ENCODE results near the gene LAMA1.

The LAMA1 gene

DNA sequence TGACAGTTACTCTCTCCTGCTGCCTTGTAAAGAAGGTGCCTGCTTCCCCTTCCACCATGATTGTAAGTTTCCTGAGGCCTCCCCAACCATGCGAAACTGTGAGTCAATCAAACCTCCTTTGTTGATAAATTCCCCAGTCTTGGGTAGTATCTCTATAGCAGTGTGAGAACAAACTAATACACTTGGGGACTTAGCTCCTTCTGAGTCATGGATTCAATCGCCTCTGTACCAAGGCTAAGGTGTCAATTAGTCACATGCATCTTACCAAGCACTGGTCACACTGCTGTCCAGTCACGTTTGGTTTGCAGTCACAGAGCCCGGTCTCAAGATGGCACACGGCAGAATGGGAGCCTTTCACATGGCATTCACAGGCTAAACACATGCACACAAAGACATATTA, 100.6 kb downstream of the LAMA1 start:
- Histone ChIP-seq H3K9me3 (ENCODE audit: low read depth, low read length) (no peaks in the 10 kb centered on the region), H3K9ac (ENCODE audit: insufficient read length) (no peak overlapping the region), H3K36me3 (ENCODE audit: insufficient read depth, low read length) (no peaks in the 10 kb centered on the region), H3K4me3 (no peak overlapping the region), H3K27ac (no peak overlapping the region)
- TF ChIP-seq POLR2AphosphoS5 (IDR thresholded peaks at IDR 0.05; ENCODE audit: borderline replicate concordance, low read depth, low read length), result no peak
- TF ChIP-seq EZH2 (IDR thresholded peaks at IDR 0.05), result no peak
- no peak for TF ChIP-seq FOXP2 (optimal IDR thresholded peaks at IDR 0.05; ENCODE audit: control extremely low read depth, extremely low read length, insufficient read depth)
- DNase-seq (ENCODE audit: low read depth, low spot score), result no peak

DNA sequence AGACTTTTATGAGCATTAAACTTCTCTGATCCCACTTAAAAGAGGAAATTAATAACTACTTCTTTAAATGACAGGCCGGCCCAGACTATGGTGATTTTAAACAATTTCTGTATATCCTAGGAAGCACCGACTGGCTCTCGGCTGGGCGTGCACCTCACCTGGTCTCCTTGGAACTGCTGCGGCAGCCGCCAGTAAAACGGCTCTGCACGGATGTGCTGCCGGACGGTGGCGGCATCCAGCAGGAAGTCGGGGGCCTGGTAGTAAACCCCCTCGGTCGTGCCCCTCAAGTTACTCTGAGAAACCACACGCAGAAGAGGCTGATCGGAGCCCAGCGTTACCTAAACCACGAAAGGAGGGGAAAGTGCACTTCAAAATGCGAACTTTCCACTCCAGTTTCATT, 106.5 kb downstream of the LAMA1 start:
- Histone ChIP-seq H3K27ac (no peak overlapping the region), H3K9me3 (ENCODE audit: low read depth, low read length) (no peaks in the 10 kb centered on the region), H3K9ac (ENCODE audit: insufficient read length) (no peak overlapping the region), H3K4me3 (no peak overlapping the region), H3K36me3 (ENCODE audit: insufficient read depth, low read length) (no peaks in the 10 kb centered on the region)
- TF ChIP-seq FOXP2 (optimal IDR thresholded peaks at IDR 0.05; ENCODE audit: control extremely low read depth, extremely low read length, insufficient read depth) (no peak), POLR2AphosphoS5 (IDR thresholded peaks at IDR 0.05; ENCODE audit: borderline replicate concordance, low read depth, low read length) (no peak), EZH2 (IDR thresholded peaks at IDR 0.05) (no peak)
- no peak for DNase-seq (ENCODE audit: low read depth, low spot score)

DNA sequence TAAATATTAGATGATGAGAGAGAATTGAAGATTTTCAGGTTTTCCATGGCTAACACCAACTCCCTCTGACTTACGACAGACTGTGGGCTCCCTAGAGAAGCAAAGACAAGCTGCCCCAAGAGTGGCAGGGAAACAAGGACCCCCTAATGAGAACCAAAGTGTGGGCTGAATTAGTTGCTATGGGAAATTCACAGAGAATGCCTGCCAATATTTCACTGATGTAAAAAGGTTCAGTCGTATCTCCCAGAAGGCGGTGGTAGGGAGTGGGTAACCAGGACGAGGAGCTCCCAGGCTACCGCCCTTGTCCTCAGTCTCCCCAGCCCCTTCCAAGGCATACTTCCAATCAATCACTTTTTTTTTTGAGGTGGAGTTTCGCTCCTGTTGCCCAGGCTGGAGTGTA, 113.6 kb downstream of the LAMA1 start:
- H3K36me3 ChIP-seq (ENCODE audit: insufficient read depth, low read length), result no peaks in the 10 kb centered on the region
- H3K9me3 ChIP-seq (ENCODE audit: low read depth, low read length), result no peaks in the 10 kb centered on the region
- H3K4me3 ChIP-seq, result no peak overlapping the region
- TF ChIP-seq FOXP2 (optimal IDR thresholded peaks at IDR 0.05; ENCODE audit: control extremely low read depth, extremely low read length, insufficient read depth) (no peak), EZH2 (IDR thresholded peaks at IDR 0.05) (no peak), POLR2AphosphoS5 (IDR thresholded peaks at IDR 0.05; ENCODE audit: borderline replicate concordance, low read depth, low read length) (no peak)
- DNase-seq (ENCODE audit: low read depth, low spot score), result no peak
- no peak overlapping the region for H3K27ac ChIP-seq
- H3K9ac ChIP-seq (ENCODE audit: insufficient read length), result no peak overlapping the region

- TF ChIP-seq POLR2AphosphoS5 (IDR thresholded peaks at IDR 0.05; ENCODE audit: borderline replicate concordance, low read depth, low read length), result no peak
- TF ChIP-seq FOXP2 (optimal IDR thresholded peaks at IDR 0.05; ENCODE audit: control extremely low read depth, extremely low read length, insufficient read depth), result no peak
- no peak for TF ChIP-seq EZH2 (IDR thresholded peaks at IDR 0.05)
- Histone ChIP-seq H3K36me3 (ENCODE audit: insufficient read depth, low read length) (no peaks in the 10 kb centered on the region), H3K9ac (ENCODE audit: insufficient read length) (no peak overlapping the region), H3K27ac (no peak overlapping the region), H3K4me3 (no peak overlapping the region), H3K9me3 (ENCODE audit: low read depth, low read length) (no peaks in the 10 kb centered on the region)
- no peak for DNase-seq (ENCODE audit: low read depth, low spot score)
These were observed 115.5 kb downstream of the LAMA1 start for GRCh38 chr18:7002107-7002506.

DNA sequence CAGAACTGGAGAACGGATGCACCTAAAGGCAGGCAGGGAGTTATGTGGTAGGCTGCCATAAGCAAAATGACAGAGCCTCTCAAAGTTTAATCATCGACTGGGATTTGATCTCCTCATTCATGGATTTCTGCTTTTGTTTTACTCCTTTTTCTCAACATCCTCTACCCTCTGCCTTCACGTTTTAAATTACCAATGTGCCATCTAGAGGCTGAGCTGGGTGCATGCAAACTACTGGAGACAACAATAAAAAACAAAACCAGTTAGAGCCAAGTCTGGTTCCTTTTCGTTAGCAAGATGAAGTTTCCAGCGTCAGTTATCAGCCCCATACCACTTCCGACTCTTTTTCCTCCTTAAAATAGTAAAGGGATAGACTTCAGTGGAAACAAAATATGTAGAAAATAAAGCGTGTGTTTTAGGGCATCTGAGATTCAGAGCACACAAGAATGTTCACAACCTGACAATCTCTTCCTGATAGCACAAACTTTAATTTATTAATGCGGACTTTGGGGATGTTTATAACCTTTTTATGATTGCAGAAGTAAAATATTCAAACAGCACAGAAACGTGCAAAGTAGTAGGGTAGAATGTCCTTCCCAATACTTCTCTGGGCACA, 117.0 kb downstream of the LAMA1 start:
- no peak overlapping the region for H3K4me3 ChIP-seq
- no peaks in the 10 kb centered on the region for H3K9me3 ChIP-seq (ENCODE audit: low read depth, low read length)
- no peaks in the 10 kb centered on the region for H3K36me3 ChIP-seq (ENCODE audit: insufficient read depth, low read length)
- no peak for TF ChIP-seq EZH2 (IDR thresholded peaks at IDR 0.05)
- TF ChIP-seq FOXP2 (optimal IDR thresholded peaks at IDR 0.05; ENCODE audit: control extremely low read depth, extremely low read length, insufficient read depth), result no peak
- TF ChIP-seq POLR2AphosphoS5 (IDR thresholded peaks at IDR 0.05; ENCODE audit: borderline replicate concordance, low read depth, low read length), result no peak
- H3K27ac ChIP-seq, result no peak overlapping the region
- peak; percentile 6 for DNase-seq (ENCODE audit: low read depth, low spot score)
- no peak overlapping the region for H3K9ac ChIP-seq (ENCODE audit: insufficient read length)

- no peak for TF ChIP-seq FOXP2 (optimal IDR thresholded peaks at IDR 0.05; ENCODE audit: control extremely low read depth, extremely low read length, insufficient read depth)
- TF ChIP-seq POLR2AphosphoS5 (IDR thresholded peaks at IDR 0.05; ENCODE audit: borderline replicate concordance, low read depth, low read length), result no peak
- no peak for TF ChIP-seq EZH2 (IDR thresholded peaks at IDR 0.05)
- Histone ChIP-seq H3K4me3 (no peak overlapping the region), H3K27ac (no peak overlapping the region), H3K36me3 (ENCODE audit: insufficient read depth, low read length) (no peaks in the 10 kb centered on the region), H3K9me3 (ENCODE audit: low read depth, low read length) (no peaks in the 10 kb centered on the region), H3K9ac (ENCODE audit: insufficient read length) (no peak overlapping the region)
- DNase-seq (ENCODE audit: low read depth, low spot score), result no peak
These were observed 119.8 kb downstream of the LAMA1 start for GRCh38 chr18:6997808-6998207.

DNA sequence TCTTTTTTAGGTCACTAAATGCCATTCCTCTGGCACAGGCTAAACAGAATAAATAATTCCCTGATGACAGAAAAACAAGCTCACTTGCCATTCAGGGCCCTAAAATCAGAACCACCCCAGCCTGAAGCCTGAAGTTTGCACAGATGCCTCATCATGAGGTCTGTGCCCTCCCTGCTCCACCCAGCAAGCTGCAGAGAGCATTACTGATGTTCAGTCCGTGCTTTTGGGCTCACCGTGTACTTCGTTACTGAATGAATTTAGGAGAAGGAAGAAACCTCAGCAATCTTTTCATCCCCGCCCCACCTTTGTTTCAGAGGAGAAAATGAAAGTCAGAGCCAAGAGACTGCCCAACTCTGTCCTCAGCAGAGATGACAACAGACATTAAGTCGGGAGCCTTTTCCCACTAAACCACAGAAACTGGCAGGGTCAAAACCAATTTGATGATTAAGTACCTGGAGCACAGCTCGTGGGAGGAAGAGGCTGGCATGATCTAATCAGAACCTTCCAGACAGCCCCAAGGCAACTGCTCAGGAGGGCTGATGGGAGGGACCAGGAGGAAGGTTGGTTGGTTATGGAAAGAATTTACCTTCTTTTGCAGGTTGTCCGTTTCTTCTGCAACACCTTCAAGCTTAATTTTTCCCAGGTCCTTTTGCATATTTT, 122.7 kb downstream of the LAMA1 start:
- no peak overlapping the region for H3K9ac ChIP-seq (ENCODE audit: insufficient read length)
- no peak for TF ChIP-seq FOXP2 (optimal IDR thresholded peaks at IDR 0.05; ENCODE audit: control extremely low read depth, extremely low read length, insufficient read depth)
- no peak for TF ChIP-seq EZH2 (IDR thresholded peaks at IDR 0.05)
- no peak for TF ChIP-seq POLR2AphosphoS5 (IDR thresholded peaks at IDR 0.05; ENCODE audit: borderline replicate concordance, low read depth, low read length)
- DNase-seq (ENCODE audit: low read depth, low spot score), result no peak
- no peaks in the 10 kb centered on the region for H3K36me3 ChIP-seq (ENCODE audit: insufficient read depth, low read length)
- H3K4me3 ChIP-seq, result no peak overlapping the region
- no peaks in the 10 kb centered on the region for H3K9me3 ChIP-seq (ENCODE audit: low read depth, low read length)
- H3K27ac ChIP-seq, result no peak overlapping the region

DNA sequence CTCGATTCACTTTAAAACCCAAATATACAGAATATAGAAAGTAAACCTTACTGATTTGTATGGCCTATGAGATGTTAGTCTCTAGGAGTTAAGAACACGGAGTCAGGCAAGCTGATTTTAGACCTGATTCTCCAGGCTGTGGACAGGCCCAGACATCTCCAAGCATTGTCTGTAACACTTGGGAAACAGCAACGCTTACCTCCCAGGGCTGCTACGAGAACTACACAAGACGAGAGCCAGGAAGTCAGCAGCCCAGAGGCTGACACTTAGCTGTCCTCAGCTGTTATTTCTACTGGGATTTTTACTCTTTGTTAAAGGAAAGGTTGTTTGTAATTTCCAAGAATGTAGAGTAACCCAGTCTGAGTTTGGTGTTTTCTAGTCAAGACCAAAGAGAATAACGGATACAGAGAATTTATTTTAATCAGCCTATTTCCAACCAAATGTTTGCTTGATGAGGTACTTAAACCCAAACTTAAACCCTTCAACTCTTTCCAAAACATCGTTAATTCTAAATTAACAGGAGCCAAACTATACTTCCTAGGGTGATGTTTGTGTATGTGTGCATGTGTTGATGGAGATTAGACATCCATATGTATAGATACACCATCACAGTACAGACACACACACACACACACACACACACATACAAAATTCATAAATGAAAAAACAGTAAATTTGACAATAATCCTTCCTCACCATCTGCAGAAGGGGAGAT, 123.4 kb downstream of the LAMA1 start:
- Histone ChIP-seq H3K4me3 (no peak overlapping the region), H3K36me3 (ENCODE audit: insufficient read depth, low read length) (no peaks in the 10 kb centered on the region), H3K9ac (ENCODE audit: insufficient read length) (no peak overlapping the region), H3K27ac (no peak overlapping the region), H3K9me3 (ENCODE audit: low read depth, low read length) (no peaks in the 10 kb centered on the region)
- DNase-seq (ENCODE audit: low read depth, low spot score), result no peak
- no peak for TF ChIP-seq FOXP2 (optimal IDR thresholded peaks at IDR 0.05; ENCODE audit: control extremely low read depth, extremely low read length, insufficient read depth)
- TF ChIP-seq EZH2 (IDR thresholded peaks at IDR 0.05), result no peak
- TF ChIP-seq POLR2AphosphoS5 (IDR thresholded peaks at IDR 0.05; ENCODE audit: borderline replicate concordance, low read depth, low read length), result no peak
